HG03378 (cell line): ENCODE results near the gene PROK1.
"Not testable (repeated sequence)": the region's sequence is repeated elsewhere in the genome, so short reads cannot be mapped to it uniquely, and the experiment has no call there.

ENCODE experiments used
- ATAC-seq: cut with Tn5 transposase; IDR thresholded peaks from one replicate; pipeline ENCODE4 v1.9.1; 2021; ENCODE audit warnings: mild to moderate bottlenecking, moderate library complexity; ENCODE audit not compliant: unreplicated experiment

PROK1 gene, protein sequence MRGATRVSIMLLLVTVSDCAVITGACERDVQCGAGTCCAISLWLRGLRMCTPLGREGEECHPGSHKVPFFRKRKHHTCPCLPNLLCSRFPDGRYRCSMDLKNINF

DNA sequence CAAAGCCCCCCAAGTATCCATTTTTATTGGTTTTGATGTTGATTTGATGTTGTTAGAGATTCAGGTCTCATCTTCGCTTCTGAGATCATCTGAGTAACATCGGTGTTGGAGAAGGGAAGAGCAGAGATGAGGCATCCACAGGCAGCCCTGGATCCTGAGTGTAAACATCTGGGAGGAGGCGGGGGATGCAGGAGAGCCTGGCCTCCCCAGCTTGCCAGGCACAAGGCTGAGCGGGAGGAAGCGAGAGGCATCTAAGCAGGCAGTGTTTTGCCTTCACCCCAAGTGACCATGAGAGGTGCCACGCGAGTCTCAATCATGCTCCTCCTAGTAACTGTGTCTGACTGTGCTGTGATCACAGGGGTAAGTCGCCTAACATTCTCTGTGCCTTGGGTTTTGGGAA is at the start of gene PROK1:
Gene PROK1 (plus strand): TSS at position 221 of the 400 bp plus-strand sequence. CDS start 68 bp downstream, at position 289.
- ATAC-seq, result no peak

DNA sequence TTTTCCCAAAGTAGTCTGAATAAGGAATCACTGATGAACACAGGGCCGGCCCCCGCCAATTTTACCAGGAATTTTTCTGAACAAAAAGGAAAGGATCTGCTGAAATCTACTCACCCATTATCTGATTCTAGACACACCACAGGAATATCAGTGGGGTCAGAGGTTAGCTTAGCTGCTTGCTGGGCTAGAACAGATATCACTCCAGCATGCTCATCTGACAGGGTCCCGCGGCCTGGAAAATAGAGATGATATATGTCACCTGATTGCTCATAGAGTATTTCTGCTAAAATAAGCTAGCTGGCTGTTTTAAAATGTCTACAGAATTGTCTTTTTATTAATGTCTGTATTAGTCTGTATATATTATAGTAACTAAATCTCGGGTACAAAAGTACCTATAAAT is 47.1 kb upstream of the PROK1 start:
- ATAC-seq, result no peak

DNA sequence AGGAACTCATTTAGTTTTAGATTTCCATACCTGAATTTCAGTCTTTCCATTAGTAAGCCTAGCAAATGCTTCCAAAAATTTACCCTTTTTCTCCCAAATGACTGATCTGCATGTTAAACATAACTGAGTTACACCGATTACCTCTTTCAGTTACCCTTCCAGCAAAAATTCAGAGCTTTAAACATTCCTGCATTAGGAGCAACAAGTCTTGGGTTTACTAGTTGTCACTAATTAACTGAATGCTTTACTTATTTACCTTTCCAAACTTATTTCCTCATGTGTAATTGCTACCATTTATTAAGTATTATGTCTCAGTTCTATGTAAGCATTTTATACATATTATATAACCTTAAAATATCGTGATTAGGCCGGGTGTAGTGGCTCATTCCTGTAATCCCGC is 46.5 kb upstream of the PROK1 start:
- ATAC-seq, result no peak

DNA sequence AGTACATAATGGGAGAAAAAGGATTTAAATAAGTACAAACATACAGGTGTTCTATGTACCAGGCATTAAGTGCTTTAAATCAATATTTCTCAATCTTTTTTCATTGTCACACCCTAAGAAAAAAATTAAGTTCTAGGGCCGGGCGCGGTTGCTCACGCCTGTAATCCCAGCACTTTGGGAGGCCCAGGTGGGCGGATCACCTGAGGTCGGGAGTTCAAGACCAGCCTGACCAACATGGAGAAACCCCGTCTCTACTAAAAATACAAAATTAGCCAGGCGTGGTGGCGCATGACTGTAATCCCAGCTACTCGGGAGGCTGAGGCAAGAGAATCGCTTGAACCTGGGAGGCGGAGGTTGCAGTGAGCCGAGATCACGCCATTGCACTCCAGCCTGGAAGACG is 44.5 kb upstream of the PROK1 start:
- ATAC-seq, result not testable (repeated sequence)

DNA sequence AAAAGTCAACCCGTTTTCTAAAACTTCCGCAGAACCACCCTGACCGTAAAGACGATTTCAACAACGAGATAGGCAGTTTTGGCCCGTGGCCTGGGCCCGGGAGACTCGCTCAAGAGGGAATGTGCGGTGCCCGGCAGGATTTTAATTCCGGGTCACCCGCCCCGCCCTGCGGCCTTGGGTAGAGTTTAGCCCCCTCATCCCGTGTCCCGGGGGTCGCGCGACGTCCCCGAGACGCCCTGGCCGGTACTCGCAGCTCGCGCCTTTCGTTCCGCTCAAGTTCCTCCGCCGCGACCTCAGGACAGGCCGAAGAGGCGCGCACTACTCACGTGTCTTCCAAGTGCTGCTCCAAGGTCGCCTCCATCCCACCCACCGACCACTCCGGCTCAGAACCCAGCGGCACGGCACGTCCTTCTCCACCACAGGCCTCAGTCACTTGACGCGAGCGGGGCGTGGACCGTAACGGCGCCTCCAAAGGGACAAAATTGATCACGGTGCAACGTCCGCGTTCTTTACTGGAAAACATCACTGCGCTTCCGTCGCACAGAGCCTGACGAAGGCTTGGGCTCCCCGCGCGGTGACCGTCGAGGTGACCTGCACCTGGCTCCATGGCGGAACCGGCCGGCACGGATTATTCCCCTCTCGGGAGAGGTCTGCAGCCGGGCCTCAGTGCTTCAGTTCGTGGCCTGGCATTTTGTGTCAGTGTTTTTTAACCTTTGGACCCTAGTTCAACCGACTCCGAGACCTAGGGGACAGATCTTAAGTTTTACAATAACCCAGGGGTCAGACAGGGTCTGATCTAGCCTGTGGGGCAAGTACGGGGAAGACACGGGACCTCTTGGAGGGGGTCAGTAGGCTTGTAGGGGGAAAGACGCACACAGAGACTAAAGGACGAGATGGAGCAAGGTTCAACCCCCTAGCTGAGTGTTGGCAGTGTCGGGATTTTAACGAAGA is 43.4 kb upstream of the PROK1 start, which contains the start of gene LAMTOR5:
Gene LAMTOR5 (minus strand): TSS at position 435 of the 951 bp plus-strand sequence. CDS start 74 bp downstream, at position 361.
- peak; percentile 80 for ATAC-seq

DNA sequence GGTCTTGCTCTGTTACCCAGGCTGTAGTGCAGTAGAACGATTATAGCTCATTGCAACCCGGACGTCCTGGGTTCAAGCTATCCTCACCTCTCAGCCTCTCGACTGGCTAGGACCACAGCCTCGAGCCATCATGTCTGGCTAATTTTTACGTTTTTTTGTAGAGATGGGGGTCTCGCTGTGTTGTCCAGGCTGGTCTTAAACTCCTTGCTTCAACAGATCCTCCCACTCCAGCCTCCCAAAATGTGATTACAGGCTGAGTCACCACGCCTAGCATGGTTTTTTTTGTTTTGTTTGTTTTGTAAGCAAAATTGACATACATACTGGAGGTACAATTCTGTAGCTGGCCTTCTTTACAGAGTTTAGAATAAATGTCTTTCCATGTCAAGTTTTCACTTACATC is 42.5 kb upstream of the PROK1 start:
- ATAC-seq, result no peak

DNA sequence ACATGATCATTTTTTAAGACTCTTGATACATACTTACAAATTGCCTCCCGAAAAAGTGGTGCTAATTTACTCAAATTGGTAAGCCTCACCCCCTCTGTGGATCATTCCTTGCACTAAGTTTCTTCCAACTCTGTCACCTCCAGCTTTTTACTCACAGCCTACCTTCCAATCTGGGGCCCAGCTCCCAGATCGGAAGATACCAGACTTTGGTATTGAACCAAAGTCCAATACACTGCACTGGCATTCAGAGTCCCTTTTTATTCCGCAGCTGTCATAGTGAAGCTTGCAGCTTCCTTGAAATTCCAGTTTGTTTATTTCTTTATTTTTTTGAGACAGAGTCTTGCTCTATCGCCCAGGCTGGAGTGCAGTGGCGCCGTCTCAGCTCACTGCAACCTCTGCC is 41.6 kb upstream of the PROK1 start:
- ATAC-seq, result no peak

DNA sequence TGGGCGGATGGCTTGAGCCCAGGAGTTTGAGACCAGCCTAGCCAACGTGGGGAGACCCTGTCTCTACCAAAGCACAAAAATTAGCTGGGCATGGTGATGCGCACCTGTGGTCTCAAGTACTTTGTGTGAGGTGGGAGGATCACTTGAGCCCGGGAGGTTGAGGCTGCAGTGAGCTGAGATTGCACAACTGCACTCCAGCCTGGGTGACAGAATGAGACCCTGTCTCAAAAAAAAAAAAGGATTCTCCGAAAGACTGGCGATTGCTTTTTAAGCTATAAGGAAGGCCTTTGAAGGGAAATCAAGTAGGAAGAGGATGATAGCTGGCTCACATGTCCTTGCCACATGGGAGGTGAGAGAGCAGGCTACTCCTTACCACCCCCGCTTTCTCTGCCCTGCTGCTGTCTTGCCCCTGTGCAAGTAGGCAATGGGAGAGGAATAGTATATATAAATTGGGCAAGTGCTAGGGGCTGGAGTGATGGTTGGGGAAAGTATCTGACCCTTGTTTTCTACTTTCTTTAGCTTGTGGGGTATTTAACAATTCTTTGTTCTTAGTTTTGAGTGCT is 39.7 kb upstream of the PROK1 start:
- ATAC-seq, result no peak

DNA sequence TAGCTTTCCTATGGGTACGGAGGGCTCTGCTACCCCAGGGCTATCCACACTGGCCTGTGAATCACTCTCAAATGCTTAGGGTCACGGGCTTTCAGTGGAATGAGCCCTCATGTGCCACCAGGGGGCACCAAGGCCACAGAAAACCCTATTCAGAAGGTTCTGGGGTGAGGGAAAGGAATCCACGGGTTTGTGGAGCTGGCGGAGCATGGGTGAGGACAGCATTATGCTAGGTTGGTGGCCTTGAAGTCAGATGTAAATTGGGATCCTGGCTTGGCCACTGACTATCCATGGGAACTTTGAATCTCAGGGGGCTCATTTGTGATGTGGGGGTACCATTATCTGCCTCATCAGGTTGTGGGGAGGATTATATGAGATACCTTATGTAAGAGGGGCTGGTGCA is 38.4 kb upstream of the PROK1 start:
- ATAC-seq, result no peak

DNA sequence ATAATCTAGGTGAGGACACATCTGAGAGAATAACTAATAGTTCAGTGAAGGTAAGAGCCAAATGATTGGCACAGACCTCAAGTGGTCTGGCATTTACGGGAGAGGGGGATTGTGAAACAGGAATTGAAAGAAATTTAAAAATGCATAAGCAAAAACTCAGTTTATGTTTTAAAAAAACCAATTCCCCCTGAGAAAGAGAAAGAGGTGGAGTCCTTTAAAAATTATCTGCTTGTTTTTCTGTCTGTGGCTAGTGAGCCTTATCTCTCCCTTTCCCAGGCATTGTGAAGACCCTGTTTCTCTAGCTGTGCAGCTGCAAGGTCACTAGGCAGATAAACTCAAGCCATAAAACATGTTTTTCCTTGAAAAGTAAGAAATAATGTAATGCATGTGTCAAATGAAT is 37.9 kb upstream of the PROK1 start:
- not testable (repeated sequence) for ATAC-seq

DNA sequence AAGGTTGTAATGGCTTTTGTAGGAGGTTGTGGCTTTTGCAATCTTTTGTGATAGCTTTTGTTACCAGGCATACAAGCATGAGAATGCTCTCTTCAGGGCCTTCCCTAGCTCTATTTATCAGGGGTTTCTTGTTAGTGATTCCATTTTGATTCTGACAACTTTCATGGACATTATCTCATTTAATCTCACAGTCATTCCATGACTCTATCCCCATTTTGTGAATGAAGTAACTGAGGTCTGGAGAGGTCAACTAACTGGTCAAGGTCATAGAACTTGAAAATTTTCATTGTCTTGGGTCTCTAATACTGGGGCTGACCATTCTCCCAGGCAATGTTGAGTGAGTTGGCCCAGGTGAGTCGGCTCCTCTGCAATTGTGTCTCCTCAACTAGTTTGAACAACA is 32.2 kb upstream of the PROK1 start:
- no peak for ATAC-seq

DNA sequence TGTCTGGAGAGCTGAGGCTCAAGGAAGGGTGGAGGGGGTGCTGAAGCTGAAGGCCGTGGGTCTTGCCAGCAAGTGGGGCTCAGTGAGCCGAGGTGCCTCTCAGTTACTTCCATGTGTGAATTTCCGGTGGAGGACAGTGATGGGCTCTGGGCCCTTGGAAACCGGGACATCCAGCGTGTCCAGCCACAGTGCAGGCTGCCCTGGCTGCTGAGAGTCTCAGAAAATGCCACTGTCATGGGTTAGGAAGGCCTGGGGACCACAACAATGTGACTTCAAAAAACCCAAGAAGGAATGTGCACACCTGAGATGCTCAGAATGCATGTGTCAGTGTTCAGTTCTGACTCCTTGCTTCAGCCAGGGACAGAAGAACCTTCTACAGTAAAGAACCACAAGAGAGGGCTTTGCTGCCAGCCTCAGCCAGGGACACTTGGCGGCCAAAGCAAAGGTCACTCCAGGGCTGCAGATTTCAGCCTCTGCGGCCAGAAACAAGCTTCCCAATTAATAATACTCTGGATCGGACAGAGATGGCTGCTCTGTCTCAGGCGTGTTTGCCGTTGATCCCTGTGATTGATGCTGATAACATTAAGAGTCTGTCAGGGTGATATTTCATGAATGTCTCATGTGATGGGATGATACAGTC is 30.8 kb upstream of the PROK1 start:
- no peak for ATAC-seq

DNA sequence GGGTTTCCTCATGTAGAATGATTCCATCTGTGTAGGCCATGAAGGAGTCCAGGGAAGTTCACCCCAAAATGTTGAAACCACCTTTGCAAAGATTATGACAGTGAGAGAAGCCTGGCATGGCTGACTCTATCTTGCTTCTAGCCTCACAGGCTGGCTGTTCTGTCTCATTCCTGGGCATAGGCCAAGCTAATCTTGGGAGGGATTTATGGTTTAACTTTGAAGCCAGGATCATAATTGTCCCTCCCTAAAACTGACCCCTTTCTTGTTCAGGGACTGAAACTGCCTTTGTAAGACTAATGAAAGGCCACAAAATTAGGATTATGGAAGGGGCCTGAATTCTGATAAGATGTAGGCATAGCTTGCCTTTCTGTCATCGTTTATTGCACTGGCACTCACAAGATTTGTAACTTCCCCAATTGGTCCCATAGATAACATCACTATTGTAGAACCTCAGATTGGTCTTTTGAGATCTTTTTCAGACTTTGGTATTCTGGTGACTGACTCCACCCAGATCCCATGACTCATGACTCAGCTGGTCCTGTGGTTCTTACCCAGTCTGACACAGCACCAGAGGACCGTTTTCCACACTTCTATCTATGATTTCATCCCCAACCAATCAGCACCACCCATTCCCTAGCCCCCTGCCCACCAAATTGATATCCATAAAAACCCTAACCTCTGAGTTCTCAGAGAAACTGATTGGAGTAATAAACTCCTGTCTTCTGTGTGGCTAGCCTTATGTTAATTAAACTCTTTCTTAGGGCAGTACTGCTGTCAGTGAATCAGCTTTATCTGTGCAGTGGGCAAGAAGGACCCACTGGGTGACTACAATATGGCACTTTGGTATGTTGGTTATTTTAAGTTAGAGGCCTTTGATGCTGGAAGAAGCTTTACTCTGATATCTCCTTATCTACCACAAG is 29.8 kb upstream of the PROK1 start:
- ATAC-seq, result no peak

DNA sequence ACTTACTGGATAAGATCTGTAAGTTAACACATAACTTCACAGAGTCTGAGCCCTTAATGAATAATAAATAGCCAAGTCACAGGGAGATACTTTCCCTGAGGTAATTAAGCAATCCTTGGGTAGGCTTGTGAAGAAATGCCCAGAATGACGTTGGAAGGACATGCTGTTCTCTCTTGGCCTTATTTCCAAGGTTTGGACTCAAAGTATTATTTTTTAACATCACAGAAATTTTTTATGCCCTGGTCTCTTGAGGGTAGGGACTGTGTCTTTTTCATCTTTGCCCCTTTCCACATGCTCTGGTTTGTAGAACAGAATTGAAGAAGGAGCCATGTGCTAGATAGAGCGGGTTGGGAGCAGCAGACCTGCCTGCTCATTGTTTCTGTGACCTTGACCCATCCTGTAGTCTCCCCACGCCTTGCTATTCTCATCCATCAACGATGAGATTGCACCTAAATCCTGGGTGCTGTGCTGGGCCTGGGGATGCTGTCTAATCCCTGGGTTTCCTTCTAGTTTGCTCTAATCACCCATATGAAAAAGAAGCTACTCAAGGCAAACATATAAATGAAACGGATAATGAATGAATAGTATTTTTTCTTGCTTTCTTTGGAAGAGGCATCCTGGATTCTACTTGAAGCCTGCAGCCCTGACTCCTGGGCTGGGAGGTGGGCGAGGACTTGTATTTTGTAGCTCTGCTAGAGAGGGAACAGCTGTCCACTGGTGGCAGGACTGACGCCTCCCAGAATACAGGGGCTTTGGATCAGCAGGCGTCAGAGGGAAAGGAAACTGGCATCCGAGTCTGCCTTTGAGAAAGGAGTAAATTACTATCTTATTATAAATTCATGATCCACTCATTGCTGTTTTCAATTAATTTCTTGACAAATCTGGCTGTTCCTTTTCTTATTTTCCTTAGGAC is 26.0 kb upstream of the PROK1 start:
- no peak for ATAC-seq

DNA sequence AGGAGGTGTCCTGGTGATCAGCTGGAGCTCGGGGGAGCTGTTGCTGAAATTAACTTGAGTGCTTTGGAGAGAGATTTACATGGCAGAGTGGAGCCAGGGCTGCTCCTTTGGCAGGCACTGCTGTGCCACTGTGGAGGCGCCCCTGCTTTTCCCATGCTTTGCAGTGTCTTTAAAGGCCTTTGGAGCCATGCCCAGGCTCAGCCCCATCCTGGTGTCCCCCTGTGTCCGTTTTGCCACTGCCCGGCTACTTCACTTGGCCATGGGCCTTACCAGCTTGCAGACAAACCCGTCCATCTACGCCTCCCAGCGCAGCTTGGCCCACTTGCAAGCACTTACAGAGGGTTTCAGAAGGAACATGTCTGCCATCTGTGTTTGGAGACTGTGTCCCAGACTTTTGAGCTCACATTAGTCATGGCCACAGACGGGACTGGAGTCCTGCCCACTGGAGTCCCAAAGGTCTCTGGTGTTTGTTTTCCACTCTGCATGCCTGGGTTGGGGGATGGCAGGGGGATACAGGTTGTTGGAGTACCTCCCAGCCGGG is 25.3 kb upstream of the PROK1 start:
- no peak for ATAC-seq

DNA sequence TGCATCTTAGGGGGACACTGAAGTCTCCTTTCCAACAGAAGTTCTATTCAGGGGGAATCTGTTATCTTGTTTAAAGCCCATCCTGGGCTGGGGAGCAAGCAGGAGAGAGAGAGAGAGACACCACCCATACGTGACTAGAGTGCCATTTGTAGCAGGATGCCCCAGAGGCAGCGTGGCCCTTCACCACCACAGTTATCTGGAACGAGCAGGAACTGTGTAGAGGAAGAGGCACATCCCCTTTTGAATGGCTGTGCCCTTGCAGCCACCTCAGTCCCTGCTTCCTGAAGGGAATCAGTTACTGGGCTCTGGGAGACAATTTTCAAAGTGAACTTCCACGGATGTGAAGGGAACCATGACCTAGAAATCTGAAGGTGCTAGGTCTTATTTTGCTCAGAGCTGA is 24.1 kb upstream of the PROK1 start:
- no peak for ATAC-seq

DNA sequence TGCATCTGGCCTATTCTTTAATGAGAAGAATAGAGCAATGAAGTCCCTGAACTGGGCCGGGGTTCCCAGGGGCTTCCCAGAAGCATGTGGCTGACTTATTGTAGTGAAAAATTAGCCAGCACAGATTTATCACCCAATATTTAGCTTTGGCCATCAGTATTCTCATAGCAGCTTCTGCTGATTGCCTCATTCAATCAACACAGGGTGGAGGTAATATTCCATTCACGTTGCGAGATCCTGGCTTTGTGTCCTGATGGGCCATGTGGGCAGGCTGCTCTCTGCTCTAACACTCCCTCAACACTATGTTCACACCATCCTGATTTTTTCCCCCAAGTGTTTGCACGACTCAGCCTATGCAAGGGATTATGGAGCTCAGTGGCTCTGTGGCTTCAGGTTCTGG is 22.0 kb upstream of the PROK1 start:
- ATAC-seq, result no peak

DNA sequence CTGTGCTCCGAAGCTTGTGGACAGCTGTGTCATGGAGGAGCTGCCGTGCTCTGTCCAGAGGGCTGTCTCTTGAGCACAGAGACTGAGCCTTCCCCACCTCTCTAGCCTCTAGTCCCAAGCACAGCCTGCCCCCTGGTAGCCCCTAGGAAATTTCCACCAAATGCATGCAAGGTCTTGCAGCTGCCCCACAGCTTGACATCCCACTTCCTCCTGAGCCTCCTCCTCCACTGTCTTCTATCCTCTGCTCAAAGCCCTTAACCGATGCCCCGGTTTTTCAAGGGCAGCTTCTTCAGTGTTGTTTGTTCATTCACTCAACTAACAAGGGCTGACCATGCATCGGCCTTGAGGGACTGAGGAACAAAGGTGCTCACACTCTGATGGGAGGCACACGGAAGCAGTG is 20.6 kb upstream of the PROK1 start:
- ATAC-seq, result no peak

DNA sequence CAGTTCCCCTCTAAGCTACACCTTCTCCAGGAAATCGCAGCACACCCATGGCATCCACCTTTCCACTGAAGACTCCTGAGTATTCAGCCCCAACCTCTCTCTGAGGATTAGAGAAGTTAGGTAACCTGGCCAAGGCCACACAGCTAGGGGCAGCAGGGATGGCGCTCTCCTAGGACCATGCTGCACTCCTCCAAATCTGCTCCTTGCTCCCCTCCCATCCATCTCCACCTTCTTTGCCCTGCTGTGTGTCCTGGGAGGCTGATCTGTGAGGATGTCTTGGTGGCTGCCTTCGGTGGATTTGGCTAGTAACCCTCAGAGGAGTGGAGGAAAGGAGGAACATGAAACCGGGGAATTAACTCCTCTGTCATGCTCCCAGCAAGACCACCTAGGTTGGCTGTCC is 20.0 kb upstream of the PROK1 start:
- no peak for ATAC-seq
